ENCODE measurements around the gene DHODH.

Gene DHODH

DNA sequence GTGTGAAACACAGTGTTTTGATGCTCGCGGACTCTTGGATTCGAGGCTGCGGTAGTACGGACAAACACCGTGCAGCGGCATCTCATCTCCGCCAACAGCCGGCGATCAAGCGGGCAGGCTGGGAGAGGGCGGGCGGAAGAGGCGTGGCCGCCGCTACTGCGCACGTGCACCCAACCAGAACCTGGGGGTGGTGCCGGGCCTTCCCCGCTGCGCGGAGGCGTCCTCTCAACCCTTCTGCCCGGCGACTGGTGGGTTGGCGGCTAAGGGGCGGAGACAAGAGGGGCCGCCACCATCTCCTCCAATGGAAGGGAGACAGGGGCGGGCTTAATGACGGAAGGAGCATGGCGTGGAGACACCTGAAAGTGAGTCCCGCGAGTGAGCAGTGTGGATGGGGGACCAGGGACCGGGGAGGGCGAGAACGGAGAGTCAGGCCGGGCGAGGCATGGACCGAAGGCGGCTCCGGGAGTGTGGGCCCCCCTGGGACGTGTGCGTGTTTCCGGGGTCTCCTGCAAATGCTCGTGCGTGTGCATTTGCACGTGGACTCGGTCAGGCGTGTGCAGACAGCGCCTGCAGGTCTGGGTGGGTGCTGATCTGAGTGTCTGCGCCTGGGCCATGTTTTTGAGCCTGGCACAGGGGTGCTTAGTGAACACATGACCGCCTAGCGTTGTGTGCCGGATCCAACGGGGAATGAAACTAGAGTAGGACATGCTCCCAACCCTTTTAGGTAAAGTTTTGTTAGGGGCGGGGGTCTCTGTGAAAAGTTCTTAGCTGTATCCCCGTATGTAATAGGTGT, at the start of gene DHODH:
TSS of gene DHODH (plus strand) at position 321 of the 793 bp plus-strand sequence. CDS start at position 342, 21 bp downstream.
- peak; percentile 98 for DNase-seq
- Histone ChIP-seq H3K9me3 (ENCODE audit: severe bottlenecking) (no peaks in the 10 kb centered on the region), H3K36me3 (peaks cover 10% of the 10 kb centered on the region), H3K4me3 (ENCODE audit: low read depth, low read length) (peak within 1 kb of the TSS; percentile 75), H3K27ac (peak within 1 kb of the TSS; percentile 76), H3K27me3 (ENCODE audit: insufficient read depth, low read depth, severe bottlenecking) (no peaks in the 10 kb centered on the region)
- TF ChIP-seq, protein P1, sequence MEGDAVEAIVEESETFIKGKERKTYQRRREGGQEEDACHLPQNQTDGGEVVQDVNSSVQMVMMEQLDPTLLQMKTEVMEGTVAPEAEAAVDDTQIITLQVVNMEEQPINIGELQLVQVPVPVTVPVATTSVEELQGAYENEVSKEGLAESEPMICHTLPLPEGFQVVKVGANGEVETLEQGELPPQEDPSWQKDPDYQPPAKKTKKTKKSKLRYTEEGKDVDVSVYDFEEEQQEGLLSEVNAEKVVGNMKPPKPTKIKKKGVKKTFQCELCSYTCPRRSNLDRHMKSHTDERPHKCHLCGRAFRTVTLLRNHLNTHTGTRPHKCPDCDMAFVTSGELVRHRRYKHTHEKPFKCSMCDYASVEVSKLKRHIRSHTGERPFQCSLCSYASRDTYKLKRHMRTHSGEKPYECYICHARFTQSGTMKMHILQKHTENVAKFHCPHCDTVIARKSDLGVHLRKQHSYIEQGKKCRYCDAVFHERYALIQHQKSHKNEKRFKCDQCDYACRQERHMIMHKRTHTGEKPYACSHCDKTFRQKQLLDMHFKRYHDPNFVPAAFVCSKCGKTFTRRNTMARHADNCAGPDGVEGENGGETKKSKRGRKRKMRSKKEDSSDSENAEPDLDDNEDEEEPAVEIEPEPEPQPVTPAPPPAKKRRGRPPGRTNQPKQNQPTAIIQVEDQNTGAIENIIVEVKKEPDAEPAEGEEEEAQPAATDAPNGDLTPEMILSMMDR (IDR thresholded peaks at IDR 0.05; ENCODE audit: low read depth, low read length) = 0 out of 2 replicates have a peak, but pooled peaks have one; percentile 9

DNA sequence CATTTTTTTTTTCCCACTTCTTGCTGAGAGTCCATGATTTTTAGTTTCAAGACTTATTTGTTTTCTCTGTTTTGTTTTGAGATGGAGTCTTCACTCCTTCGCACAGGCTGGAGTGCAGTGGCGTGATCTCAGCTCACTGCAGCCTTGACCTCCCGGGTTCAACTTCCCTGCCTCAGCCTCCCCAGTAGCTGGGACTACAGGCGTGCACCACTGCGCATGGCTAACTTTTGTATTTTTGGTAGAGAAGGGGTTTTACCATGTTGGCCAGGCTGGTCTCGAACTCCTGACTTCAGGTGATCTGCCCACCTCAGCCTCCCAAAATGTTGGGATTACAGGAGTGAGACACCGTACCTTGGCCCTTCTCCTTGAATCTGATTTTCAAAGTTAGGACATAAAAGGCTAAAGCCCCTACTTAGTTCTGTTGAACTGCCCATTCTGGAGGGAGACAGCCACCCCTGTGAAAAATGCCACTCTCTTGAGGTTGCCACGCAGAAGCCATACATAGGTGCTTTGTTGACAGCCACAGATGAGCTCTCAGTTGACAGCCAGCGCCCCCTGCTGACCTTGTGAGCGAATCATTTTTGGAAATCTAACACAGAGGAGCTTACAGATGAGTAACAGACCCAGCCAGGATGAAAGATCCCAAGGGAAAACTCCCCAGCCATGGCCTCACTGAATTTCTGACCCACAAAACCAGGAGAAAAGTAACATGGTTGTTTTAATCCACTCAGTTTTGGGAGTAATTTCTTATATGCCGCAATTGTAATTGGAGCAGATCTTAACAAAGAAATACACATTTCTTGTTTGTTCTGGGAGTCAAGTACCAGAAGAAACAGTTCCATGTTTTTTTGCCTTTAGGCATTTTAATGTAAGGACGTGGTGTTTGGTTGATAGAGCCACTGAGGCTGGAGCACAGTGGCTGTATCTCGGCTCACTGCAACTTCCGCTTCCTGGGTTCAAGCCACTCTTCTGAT, 47.2 kb upstream of the DHODH start:
- H3K36me3 ChIP-seq = no peaks in the 10 kb centered on the region
- TF ChIP-seq, protein P1 (IDR thresholded peaks at IDR 0.05; ENCODE audit: low read depth, low read length) = peak; percentile 78

DNA sequence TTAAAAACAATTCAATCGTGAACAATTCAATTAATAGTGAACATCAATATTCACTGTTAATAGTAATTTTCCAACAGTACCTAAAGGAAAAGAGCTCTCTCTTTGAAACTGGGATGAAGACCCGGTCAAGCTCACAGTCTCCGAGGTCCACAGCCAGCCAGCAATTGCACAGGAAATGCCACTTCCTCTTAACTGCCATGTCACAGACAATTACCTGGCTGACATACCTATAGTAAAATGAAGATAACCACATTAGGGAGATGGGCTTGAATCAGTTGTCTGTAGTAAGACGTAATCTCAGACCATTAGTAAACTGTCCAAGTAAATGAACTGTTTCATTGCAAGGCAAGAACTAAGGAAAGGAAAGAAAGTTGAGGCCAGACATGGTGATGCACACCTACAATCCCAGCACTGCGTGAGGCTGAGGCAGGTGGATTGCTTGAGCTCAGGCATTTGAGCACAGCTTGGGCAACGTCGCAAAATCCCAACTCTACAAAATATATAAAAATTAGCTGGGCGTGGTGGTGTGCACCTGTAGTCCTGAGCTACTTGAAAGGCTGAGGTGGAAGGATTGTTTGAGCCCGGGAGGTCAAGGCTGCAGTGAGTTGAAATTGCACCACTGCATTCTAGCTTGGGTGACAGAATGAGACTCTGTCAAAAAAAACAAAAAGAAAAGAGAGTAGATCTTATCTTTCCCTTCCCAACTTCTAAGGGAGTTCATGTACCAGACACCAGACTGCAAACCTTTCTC, 45.2 kb upstream of the DHODH start:
- H3K9me3 ChIP-seq (ENCODE audit: severe bottlenecking) = no peaks in the 10 kb centered on the region
- no peaks in the 10 kb centered on the region for H3K27me3 ChIP-seq (ENCODE audit: insufficient read depth, low read depth, severe bottlenecking)
- DNase-seq = no peak
- no peak overlapping the region for H3K4me3 ChIP-seq (ENCODE audit: low read depth, low read length)
- H3K36me3 ChIP-seq = no peaks in the 10 kb centered on the region
- TF ChIP-seq, protein P1 (IDR thresholded peaks at IDR 0.05; ENCODE audit: low read depth, low read length) = no peak
- H3K27ac ChIP-seq = no peak overlapping the region

More for the DNA sequence above, 47.2 kb upstream of the DHODH start:
- H3K27ac ChIP-seq = no peak overlapping the region
- no peaks in the 10 kb centered on the region for H3K9me3 ChIP-seq (ENCODE audit: severe bottlenecking)
- no peak overlapping the region for H3K4me3 ChIP-seq (ENCODE audit: low read depth, low read length)
- DNase-seq = peak; percentile 88
- H3K27me3 ChIP-seq (ENCODE audit: insufficient read depth, low read depth, severe bottlenecking) = no peaks in the 10 kb centered on the region

DNA sequence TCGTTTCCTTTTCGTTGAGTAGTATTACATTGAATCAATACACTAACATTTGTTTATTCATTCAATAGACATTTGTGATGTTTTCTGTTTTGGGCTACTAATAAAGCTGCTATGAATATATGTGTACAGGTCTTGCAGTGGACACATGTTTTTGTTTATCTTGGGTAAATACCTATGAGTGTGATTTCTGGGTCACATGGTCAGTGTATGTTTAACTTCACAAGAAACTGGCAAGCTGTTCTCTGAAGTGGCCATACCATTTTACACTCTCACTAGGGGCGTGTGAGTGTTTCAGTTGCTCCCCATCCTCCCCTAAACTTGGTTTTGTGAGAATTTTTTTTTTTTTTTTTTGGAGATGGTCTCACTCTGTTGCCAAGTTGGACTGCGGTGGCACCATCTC, 43.3 kb upstream of the DHODH start:
- H3K36me3 ChIP-seq = no peaks in the 10 kb centered on the region
- H3K27ac ChIP-seq = no peak overlapping the region
- H3K9me3 ChIP-seq (ENCODE audit: severe bottlenecking) = no peaks in the 10 kb centered on the region
- TF ChIP-seq, protein P1 (IDR thresholded peaks at IDR 0.05; ENCODE audit: low read depth, low read length) = no peak
- H3K27me3 ChIP-seq (ENCODE audit: insufficient read depth, low read depth, severe bottlenecking) = no peaks in the 10 kb centered on the region
- H3K4me3 ChIP-seq (ENCODE audit: low read depth, low read length) = no peak overlapping the region
- DNase-seq = no peak

DNA sequence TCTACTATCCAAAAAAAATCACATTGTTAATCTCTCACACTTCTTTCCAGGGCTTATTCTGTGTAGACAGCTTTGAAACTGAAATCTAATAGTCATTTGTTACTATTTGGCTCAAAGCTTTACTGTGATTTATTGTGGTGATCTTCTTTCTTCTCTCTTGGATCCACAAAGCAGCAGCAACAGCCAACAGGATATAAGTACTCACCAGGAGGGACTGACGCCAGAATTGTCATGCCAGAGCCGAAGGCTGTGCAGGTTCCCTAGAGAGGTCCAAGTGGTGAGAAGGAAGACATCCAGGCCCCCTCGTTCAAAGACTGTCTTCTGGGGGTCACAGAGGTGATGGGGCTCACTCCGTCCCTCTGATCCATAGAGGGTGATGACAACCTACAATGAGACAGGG, 41.6 kb upstream of the DHODH start:
- Histone ChIP-seq H3K27me3 (ENCODE audit: insufficient read depth, low read depth, severe bottlenecking) (no peaks in the 10 kb centered on the region), H3K27ac (no peak overlapping the region; the same call in 1 of the 2 replicates), H3K36me3 (no peaks in the 10 kb centered on the region), H3K4me3 (ENCODE audit: low read depth, low read length) (no peak overlapping the region), H3K9me3 (ENCODE audit: severe bottlenecking) (no peaks in the 10 kb centered on the region)
- peak; percentile 18 for DNase-seq
- TF ChIP-seq, protein P1 (IDR thresholded peaks at IDR 0.05; ENCODE audit: low read depth, low read length) = no peak

All from WERI-Rb-1 (cell line).